NCI-H2081 treated with DMSO at 0.1 percent for 48 hours (cell line): ENCODE results near the gene ARMH4.

Experiments
- DNase-seq: peaks from one replicate; lab custom pipeline; 2025; lab: John Stamatoyannopoulos, UW

Gene ARMH4

GRCh38 chr14:58098507-58098906, 53.5 kb downstream of the ARMH4 start:
- peak; percentile 7 for DNase-seq

DNA sequence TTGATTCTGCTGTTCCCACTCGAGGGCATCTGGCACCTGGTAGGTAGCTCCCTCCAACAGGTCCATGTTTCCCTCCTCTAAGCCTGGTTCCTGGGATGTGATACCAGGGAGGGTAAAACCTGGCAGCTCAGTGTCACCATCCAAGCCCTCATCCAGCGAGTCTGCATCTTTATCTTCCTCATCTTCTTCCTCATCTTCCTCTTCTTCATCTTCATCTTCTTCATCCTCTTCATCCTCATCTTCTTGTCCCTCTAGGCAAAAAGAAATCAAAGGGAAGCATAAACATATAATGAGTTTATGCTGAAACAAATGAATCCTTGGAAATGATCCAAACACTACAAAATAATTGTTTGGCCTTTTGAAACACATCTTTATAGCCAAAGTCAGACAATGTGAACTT, 55.3 kb downstream of the ARMH4 start:
- DNase-seq: no peak

DNA sequence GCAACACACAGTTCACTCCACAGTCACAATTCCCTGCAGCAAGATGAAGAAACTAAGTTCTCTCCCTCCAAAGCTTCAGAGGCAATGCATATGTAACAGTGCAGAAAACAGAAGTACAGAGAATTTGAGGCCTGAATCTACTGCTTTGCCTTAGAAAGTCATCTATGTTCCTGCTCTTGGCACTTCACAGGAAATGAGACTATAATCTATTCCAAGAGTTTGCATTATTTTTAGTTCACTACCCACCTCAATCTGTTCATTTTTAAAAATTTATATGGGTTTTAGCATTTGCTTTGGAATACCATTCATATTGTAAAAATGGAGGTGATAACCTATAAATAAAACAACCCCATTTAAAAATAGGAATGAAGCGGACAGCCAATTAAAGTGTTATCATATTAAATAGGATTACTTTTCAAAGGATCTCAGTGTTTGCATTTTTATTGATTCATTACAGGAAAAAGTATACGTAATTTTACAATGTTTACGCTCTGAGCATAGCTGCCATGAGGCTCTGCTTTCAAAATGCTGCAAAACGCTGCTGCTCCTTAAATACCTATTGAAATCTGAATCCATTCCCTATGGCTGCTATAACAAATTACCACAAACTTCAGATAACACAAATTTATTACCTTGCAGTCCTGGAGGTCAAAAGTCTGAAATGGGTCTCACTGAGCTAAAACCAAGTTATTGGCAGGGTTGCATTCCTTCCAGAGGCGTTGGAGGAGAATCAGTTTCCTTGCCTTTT, 60.0 kb downstream of the ARMH4 start:
- DNase-seq: no peak

- DNase-seq: no peak
Measured at GRCh38 chr14:58089612-58090011, 62.4 kb downstream of the ARMH4 start.

- no peak for DNase-seq
Measured at GRCh38 chr14:58088961-58089360, 63.1 kb downstream of the ARMH4 start.

GRCh38 chr14:58085877-58086276, 66.1 kb downstream of the ARMH4 start:
- no peak for DNase-seq

DNA sequence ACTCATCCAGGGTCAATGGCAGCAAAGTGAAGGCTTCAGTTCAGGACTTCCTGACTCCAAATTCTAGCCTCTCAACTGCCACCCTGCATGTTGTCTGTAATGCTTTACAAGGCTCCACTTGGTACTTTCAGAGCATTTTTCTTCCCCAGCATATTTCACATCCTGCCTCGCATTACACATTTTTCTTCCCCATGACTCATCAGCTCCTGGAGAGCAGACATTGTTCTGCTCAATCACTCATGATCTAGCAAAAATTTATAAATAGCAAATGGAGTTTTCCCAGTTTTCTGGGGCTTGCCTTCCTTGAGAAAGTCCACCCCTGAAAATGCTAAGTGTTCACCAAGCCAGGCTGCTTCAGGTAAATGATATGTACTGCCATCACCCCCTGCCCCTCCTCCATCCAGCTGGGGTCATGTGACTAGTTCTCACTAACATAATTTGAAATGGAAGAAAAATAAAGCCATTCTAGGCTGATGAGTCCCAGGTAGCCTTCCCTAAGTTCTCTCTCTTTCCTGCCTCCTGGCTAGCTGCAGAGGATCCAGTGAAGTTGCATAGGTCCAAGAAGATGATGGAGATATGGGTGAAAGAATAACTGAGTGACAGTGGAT, 69.4 kb downstream of the ARMH4 start:
- no peak for DNase-seq

DNA sequence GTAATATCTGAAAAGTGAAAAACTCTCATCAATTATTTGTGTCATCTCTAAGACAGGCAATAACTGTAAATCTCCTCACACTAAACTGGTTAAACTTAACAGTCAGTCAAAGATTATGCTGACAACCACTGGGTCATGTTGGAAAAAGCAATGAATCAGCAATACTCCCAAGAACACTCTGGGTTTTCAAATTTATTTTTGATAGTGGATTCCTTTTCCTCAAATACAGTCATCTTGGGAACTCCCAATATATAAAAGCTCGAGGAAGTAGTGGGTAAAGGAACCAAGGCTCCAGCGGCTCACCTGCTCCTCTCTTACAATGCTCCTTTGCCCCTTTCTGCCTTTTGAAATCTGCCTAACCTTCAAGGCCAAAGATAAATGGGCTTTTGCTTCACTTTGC, 70.0 kb downstream of the ARMH4 start:
- no peak for DNase-seq

DNA sequence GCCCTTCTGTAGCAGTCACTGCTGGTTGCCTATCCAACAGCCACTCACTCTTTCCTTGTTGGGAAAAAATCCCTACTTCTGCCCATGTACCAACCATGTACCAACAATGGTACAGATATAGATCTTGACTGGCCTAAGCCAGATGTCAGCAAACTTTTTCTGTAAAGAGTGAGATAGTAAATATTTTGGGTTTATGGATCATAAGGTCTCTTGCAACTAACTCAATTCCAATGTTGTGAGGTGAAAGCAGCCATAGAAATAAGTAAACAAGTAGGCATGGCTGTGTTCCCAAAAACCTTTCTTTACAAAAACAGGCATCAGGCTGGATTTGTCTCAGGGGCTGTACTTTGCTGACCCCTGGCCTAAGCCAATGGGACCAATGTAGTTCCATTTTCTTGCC, 73.5 kb downstream of the ARMH4 start:
- no peak for DNase-seq

GRCh38 chr14:58078068-58078467, 73.9 kb downstream of the ARMH4 start:
- DNase-seq: no peak

- no peak for DNase-seq
Measured at GRCh38 chr14:58077621-58078020, 74.4 kb downstream of the ARMH4 start.

- DNase-seq: no peak
Measured at GRCh38 chr14:58073516-58073915, 78.5 kb downstream of the ARMH4 start.

GRCh38 chr14:58072288-58073071, 79.5 kb downstream of the ARMH4 start:
- DNase-seq: peak; percentile 44

DNA sequence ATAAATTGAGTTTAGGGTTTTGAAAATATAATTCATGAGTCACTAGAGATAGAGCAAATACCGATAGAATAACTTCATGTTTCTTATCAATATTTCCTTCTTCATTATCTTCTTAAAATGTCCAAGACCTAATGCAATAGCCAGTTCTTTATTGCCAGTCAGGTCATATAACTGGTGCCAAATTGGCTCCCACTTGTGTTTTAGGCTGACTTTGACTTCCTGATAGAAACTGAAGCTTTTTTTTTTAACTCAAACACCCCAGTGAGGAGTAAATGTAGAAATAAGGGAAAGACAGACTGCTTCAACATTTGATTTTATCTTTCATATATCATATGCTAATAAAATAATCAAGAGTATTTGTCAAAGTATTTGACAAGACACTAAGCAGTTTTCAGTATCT, 80.7 kb downstream of the ARMH4 start:
- DNase-seq: no peak

DNA sequence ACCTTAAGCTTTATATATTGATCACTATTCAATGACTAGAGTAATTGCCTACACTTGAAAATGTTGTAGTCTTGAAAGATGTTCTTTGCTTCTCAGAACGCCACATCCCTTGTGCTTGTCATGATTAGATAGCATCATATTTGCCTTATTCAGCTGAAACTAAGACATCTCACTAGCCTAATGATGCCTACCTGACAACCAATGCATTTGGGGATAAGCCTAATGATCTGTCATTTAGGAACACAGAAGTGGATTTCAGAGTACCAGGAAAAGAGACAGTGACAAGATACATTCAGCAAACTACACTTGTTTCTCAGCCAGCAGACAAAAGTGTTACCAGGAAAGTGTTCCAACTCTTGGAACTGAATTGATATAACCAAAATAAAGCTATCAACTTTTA, 83.7 kb downstream of the ARMH4 start:
- no peak for DNase-seq

DNA sequence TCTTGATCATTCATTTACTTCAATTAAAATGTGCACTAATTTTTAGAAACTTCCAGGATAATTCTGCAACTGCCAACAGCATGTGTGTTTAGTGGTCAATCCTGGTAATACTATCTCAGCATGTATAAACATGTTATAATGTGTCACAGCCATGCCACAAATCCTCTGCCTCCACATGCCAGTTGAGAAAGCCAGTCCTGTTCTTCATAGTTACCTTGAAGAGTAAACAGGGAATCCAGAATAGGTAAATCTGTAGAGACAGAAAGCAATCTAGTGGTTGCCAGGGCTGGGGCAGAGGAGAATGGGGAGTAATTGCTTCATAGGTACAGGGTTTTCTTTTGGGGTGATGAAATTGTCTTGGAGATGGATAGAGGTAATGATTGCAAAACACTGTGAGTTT, 85.9 kb downstream of the ARMH4 start:
- no peak for DNase-seq

DNA sequence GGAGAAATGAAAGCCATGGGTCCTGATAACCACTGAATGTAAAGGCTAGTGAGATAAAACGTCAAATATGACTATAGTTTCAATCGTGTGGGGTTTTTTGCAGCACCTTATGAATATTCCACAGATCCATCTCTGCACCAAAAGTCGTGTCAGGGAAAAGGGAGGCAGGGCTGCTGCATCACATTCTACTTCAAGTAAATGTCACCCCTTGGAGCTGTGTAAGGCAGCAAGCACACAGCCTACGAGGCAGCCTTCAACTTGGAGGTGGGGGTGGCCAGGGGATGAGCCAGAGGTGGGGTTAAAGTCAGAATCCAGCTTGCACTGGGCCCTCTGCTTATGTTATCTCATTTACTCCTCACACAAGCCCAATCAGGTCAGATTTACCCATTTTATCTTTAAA, 90.4 kb downstream of the ARMH4 start:
- DNase-seq: no peak

GRCh38 chr14:58060898-58061297, 91.1 kb downstream of the ARMH4 start:
- no peak for DNase-seq

- DNase-seq: no peak
Measured at GRCh38 chr14:58060077-58060476, 91.9 kb downstream of the ARMH4 start.

- DNase-seq: no peak
Measured at GRCh38 chr14:58059126-58059525, 92.9 kb downstream of the ARMH4 start.

DNA sequence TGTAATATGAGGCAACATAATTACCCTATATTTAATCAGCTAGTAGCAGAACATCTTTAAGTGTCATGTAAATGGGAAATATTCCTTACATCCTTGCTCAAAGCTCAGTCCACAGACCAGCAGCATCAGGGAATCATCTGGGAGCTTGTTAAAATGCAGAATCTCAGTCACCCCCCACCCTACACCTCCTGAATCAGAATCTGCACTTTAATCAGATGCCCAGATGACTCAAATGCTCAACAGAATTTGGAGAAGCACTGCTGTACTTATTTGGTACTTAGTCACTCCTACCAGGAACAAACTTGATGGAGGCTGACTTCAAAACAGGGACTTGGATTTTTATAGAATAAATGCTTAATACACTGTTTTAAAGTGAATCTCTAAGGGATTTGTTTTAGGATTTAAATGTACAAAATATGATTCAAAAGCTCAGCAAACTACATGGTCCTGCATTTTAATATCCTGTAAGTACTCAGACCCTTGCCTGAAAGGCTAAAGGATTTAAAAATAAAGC, 96.5 kb downstream of the ARMH4 start:
- DNase-seq: no peak

GRCh38 chr14:58054100-58054499, 97.9 kb downstream of the ARMH4 start:
- DNase-seq: no peak

DNA sequence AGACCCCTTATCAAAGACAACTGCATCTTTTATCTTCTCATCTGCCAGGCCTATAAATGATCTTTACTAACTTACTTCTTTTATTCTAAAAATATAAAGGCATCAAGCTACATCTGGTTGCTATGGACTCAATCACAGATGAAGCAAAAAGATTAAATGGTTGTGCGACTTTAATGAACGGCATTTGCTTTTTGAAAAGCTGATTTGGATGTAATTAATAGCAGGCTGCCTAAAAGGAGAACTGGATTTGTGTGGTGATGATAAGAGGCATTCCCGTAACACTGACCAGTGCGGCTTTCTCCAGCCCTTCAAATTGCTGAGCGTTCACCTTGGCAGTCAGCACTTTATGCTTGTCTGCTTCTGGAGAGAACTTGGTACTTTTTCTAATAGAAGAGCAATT, 103.8 kb downstream of the ARMH4 start:
- DNase-seq: no peak
